Measurements from ENCODE around the gene ENAH. TPM values are rescaled to one million over a fixed set of nuclear protein-coding genes. Genes with fewer than 3 reads are reported as not detected.

Gene ENAH
- total and polyA plus RNA-seq, 2 experiments from 2014 or later = 109 to 184 TPM

DNA sequence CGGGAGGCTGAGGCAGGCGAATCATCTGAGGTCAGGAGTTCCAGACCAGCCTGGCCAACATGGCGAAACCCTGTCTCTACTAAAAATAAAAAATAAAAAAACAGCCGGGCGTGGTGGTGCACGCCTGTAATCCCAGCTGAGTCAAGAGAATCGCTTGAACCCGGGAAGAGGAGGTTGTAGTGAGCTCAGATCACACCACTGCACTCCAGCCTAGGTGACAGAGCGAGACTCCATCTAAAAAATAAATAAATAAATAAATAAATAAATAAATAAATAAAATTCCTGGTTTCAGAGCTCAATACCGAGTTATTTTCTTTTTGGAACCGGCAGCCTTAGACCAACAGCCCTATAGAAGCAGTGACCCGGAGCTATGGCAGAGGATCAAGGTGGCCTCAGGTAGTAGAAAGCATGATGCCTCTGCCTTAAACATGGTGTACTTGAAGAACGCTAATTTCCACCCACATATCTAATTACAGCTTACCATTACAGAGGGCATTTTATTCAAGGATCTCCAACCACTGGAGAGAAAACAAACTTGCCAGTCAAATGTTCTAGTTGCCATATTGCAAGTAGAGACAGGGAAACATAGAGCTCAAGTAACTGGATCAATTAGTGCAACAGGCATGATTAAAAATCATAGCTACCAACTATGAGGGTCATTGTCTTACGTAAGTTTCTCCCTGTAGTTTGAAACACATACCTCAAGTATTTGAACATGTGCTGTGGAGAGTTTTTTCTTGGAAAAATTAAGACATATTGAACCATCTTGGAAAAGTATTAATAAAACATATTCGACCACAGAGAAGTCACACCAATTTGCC, 2.0 kb upstream of the ENAH start (continued):
- TF ChIP-seq, protein P1, sequence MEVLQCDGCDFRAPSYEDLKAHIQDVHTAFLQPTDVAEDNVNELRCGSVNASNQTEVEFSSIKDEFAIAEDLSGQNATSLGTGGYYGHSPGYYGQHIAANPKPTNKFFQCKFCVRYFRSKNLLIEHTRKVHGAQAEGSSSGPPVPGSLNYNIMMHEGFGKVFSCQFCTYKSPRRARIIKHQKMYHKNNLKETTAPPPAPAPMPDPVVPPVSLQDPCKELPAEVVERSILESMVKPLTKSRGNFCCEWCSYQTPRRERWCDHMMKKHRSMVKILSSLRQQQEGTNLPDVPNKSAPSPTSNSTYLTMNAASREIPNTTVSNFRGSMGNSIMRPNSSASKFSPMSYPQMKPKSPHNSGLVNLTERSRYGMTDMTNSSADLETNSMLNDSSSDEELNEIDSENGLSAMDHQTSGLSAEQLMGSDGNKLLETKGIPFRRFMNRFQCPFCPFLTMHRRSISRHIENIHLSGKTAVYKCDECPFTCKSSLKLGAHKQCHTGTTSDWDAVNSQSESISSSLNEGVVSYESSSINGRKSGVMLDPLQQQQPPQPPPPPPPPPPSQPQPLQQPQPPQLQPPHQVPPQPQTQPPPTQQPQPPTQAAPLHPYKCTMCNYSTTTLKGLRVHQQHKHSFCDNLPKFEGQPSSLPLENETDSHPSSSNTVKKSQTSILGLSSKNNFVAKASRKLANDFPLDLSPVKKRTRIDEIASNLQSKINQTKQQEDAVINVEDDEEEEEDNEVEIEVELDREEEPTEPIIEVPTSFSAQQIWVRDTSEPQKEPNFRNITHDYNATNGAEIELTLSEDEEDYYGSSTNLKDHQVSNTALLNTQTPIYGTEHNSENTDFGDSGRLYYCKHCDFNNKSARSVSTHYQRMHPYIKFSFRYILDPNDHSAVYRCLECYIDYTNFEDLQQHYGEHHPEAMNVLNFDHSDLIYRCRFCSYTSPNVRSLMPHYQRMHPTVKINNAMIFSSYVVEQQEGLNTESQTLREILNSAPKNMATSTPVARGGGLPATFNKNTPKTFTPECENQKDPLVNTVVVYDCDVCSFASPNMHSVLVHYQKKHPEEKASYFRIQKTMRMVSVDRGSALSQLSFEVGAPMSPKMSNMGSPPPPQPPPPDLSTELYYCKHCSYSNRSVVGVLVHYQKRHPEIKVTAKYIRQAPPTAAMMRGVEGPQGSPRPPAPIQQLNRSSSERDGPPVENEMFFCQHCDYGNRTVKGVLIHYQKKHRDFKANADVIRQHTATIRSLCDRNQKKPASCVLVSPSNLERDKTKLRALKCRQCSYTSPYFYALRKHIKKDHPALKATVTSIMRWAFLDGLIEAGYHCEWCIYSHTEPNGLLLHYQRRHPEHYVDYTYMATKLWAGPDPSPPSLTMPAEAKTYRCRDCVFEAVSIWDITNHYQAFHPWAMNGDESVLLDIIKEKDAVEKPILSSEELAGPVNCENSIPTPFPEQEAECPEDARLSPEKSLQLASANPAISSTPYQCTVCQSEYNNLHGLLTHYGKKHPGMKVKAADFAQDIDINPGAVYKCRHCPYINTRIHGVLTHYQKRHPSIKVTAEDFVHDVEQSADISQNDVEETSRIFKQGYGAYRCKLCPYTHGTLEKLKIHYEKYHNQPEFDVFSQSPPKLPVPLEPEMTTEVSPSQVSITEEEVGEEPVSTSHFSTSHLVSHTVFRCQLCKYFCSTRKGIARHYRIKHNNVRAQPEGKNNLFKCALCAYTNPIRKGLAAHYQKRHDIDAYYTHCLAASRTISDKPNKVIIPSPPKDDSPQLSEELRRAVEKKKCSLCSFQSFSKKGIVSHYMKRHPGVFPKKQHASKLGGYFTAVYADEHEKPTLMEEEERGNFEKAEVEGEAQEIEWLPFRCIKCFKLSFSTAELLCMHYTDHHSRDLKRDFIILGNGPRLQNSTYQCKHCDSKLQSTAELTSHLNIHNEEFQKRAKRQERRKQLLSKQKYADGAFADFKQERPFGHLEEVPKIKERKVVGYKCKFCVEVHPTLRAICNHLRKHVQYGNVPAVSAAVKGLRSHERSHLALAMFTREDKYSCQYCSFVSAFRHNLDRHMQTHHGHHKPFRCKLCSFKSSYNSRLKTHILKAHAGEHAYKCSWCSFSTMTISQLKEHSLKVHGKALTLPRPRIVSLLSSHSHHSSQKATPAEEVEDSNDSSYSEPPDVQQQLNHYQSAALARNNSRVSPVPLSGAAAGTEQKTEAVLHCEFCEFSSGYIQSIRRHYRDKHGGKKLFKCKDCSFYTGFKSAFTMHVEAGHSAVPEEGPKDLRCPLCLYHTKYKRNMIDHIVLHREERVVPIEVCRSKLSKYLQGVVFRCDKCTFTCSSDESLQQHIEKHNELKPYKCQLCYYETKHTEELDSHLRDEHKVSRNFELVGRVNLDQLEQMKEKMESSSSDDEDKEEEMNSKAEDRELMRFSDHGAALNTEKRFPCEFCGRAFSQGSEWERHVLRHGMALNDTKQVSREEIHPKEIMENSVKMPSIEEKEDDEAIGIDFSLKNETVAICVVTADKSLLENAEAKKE (CRISPR knock-in tag; IDR thresholded peaks at IDR 0.05) = no peak
- TF ChIP-seq EZH2phosphoT487 (IDR thresholded peaks at IDR 0.05; ENCODE audit: unreplicated experiment) = no peak
- no peak for TF ChIP-seq ZNF331 (CRISPR knock-in tag; IDR thresholded peaks at IDR 0.05; ENCODE audit: low read depth)
- TF ChIP-seq JUNB (IDR thresholded peaks at IDR 0.05; ENCODE audit: unreplicated experiment) = no peak
- no peak for TF ChIP-seq EZH2 (IDR thresholded peaks at IDR 0.05; ENCODE audit: low read depth, unreplicated experiment)

DNA sequence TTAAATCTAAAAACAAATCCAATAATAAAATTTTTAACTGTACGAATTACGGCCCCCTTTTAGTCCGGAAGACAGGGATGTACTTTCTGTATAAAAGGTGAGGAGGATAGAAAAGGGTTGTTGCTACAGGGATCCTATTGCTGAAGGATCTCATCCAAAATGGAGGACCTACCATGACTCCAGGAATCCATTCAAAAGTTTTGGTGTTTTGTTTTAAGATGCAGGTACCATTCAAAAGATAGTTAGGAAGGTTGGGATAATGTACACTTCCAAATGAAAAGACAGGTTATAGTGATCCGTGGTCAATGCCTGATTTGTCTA, 1.3 kb upstream of the ENAH start:
- H3K4me2 ChIP-seq = peak overlapping the region; percentile 83
- H3K27me3 Mint-ChIP-seq (ENCODE audit: insufficient read depth, low read depth, poor library complexity) = peaks cover 6% of the 10 kb centered on the region
- peak overlapping the region; percentile 92 for H3K4me3 Mint-ChIP-seq
- H3K9me3 Mint-ChIP-seq = no peaks in the 10 kb centered on the region
- no peaks in the 10 kb centered on the region for H3K36me3 ChIP-seq (ENCODE audit: insufficient read depth)
- H4K20me1 ChIP-seq (replicated peaks; ENCODE audit: insufficient read depth) = peaks cover 17% of the 10 kb centered on the region
- no peaks in the 10 kb centered on the region for H3K27me3 ChIP-seq (ENCODE audit: insufficient read depth)
- no peaks in the 10 kb centered on the region for H3K9me2 ChIP-seq (ENCODE audit: insufficient read depth)
- DNase-seq (ENCODE audit: low spot score) (peak; percentile 29), ATAC-seq (no peak)
- peak overlapping the region; percentile 90; the same call in 1 of the 2 replicates for H3K27ac ChIP-seq (ENCODE audit: low read depth)
- no peaks in the 10 kb centered on the region for H3F3A ChIP-seq (replicated peaks; ENCODE audit: low read depth)
- peaks cover 24% of the 10 kb centered on the region; the same call in 2 of the 3 replicates for H3K4me1 Mint-ChIP-seq
- peaks cover 34% of the 10 kb centered on the region for H3K79me2 ChIP-seq (replicated peaks; ENCODE audit: insufficient read depth)
- H3K4me1 ChIP-seq (ENCODE audit: insufficient read depth) = peaks cover 18% of the 10 kb centered on the region
- H2AFZ ChIP-seq = no peak overlapping the region
- H3K4me3 ChIP-seq = peak overlapping the region; percentile 98
- no peak overlapping the region; the same call in 1 of the 2 replicates for H3K27ac Mint-ChIP-seq
- peaks cover 21% of the 10 kb centered on the region for H3K36me3 Mint-ChIP-seq (ENCODE audit: low read depth)
- TF ChIP-seq EZH2phosphoT487 (IDR thresholded peaks at IDR 0.05; ENCODE audit: unreplicated experiment) (no peak), EZH2 (IDR thresholded peaks at IDR 0.05; ENCODE audit: low read depth, unreplicated experiment) (no peak), STAT1 (IDR thresholded peaks at IDR 0.05; ENCODE audit: unreplicated experiment) (no peak), ZNF114 (CRISPR knock-in tag; IDR thresholded peaks at IDR 0.05) (no peak)
- TF ChIP-seq, protein P2, sequence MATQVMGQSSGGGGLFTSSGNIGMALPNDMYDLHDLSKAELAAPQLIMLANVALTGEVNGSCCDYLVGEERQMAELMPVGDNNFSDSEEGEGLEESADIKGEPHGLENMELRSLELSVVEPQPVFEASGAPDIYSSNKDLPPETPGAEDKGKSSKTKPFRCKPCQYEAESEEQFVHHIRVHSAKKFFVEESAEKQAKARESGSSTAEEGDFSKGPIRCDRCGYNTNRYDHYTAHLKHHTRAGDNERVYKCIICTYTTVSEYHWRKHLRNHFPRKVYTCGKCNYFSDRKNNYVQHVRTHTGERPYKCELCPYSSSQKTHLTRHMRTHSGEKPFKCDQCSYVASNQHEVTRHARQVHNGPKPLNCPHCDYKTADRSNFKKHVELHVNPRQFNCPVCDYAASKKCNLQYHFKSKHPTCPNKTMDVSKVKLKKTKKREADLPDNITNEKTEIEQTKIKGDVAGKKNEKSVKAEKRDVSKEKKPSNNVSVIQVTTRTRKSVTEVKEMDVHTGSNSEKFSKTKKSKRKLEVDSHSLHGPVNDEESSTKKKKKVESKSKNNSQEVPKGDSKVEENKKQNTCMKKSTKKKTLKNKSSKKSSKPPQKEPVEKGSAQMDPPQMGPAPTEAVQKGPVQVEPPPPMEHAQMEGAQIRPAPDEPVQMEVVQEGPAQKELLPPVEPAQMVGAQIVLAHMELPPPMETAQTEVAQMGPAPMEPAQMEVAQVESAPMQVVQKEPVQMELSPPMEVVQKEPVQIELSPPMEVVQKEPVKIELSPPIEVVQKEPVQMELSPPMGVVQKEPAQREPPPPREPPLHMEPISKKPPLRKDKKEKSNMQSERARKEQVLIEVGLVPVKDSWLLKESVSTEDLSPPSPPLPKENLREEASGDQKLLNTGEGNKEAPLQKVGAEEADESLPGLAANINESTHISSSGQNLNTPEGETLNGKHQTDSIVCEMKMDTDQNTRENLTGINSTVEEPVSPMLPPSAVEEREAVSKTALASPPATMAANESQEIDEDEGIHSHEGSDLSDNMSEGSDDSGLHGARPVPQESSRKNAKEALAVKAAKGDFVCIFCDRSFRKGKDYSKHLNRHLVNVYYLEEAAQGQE (IDR thresholded peaks at IDR 0.05; ENCODE audit: unreplicated experiment) = no peak
